WI38 (cell line): ENCODE measurements around the gene MYH4.

Source experiments
- H3K4me3 ChIP-seq: 2 replicates; pipeline ENCODE4 v1.5.1; 2011; ENCODE audit warnings: low read depth, mild to moderate bottlenecking, control low read depth, low read length
- TF ChIP-seq, protein P1 (sequence below): IDR thresholded peaks from 2 replicates; pipeline ENCODE4 v1.5.1; 2012; ENCODE audit warnings: low read depth, mild to moderate bottlenecking, control low read depth, low read length

Gene MYH4

DNA sequence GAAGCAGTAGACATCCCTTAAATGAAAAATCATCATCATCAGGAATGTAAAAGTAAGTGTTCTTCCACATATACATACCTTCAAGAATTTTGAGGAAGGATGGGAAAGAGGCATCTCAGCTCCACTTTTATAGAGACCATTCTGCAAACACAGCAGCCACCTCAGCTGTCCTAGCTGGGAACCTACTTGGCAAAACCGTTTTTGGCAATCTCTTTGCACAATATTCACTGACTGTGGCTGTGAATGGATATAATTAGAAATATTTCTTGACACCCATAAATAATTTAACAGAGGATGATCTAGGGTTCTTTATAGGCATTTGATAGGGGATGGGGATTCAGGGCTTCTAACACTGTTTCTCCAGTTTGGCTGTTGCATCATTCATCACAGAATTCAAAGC is at the start of gene MYH4:
Gene MYH4 (minus strand): TSS at position 101 of the 400 bp plus-strand sequence. CDS start 2,814 bp downstream, outside the sequence.
- TF ChIP-seq, protein P1, sequence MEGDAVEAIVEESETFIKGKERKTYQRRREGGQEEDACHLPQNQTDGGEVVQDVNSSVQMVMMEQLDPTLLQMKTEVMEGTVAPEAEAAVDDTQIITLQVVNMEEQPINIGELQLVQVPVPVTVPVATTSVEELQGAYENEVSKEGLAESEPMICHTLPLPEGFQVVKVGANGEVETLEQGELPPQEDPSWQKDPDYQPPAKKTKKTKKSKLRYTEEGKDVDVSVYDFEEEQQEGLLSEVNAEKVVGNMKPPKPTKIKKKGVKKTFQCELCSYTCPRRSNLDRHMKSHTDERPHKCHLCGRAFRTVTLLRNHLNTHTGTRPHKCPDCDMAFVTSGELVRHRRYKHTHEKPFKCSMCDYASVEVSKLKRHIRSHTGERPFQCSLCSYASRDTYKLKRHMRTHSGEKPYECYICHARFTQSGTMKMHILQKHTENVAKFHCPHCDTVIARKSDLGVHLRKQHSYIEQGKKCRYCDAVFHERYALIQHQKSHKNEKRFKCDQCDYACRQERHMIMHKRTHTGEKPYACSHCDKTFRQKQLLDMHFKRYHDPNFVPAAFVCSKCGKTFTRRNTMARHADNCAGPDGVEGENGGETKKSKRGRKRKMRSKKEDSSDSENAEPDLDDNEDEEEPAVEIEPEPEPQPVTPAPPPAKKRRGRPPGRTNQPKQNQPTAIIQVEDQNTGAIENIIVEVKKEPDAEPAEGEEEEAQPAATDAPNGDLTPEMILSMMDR, result no peak
- H3K4me3 ChIP-seq, result no peak within 1 kb of the TSS

DNA sequence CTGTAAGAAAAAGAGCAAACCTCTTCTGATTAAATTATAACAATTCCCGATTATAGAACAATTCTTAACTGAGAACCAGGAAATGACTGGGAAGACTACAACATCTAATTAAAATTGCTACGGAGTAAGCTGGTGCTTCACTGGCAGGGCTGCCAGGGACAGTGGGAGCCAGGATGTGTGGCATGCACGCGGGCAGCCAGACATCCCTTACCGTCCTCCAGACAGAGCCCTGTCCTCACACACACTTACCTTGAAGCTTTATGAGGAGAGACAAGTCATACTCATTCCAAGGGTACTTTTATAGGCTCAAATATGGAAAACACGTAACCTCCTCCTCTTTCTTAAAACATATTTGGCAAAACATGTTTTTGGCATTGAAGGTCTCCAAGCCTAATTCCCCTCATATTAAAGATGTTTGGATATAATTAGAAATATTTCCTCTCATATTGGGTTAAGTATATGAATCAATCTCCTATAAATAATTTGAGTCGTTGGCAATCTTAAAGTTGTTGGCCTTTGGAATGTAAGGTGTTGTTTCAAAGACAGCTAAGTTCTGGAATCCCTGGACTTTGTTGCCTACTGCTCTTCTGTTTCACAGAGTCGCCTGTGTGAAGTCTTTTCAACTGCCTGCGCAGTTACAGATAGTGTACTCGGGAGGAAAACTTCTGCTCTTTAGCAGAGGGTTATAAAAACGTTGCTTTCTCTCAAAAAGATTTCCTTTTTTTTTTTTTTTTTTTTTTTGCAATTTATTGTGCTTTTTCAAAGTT is 49.1 kb upstream of the MYH4 start, which contains the start of gene MYH1:
Gene MYH1 (minus strand): TSS at position 272 of the 767 bp plus-strand sequence. CDS start 1,900 bp downstream, outside the sequence.
- TF ChIP-seq, protein P1, result no peak

DNA sequence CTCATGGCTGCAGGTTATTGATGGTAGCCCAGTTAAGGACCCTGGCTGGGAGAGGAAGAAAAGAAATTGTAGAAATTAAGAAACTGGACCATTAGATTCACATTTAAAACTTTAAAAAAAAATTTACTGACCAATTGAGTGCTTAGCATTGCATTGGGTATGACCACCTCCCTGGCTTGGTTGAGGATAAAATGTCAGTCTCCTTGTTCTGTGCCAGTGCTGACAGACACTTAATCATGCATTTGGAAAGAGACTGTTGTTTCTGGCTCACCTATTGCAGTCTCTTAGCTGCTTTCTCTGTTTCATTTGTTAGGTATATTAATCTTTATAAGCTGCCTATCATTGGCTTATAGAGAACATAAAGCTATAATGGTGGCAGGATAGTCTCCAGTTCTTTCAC is 47.3 kb upstream of the MYH4 start:
- TF ChIP-seq, protein P1, result no peak
- no peak overlapping the region for H3K4me3 ChIP-seq

More for the DNA sequence above, 49.1 kb upstream of the MYH4 start, which contains the start of gene MYH1:
- H3K4me3 ChIP-seq, result no peak within 1 kb of the TSS

DNA sequence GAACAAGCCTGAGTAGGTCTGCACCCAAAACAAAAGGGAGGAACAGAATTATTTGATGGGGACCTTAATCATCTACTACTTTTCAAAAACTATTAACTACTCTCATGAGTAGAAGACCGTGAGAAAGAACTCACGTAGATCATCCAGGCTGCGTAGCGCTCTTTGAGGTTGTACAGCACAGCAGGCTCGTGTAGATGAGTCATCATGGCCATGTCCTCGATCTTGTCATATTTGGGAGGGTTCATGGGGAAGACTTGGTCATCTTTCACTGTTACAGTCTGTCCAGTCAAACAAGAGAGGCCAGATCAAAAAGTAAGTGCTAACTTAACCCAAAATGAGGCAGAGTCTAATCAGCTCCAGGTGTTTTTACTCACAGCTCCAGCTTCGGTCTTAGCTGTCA is 46.7 kb upstream of the MYH4 start:
- H3K4me3 ChIP-seq, result no peak overlapping the region
- TF ChIP-seq, protein P1, result no peak

DNA sequence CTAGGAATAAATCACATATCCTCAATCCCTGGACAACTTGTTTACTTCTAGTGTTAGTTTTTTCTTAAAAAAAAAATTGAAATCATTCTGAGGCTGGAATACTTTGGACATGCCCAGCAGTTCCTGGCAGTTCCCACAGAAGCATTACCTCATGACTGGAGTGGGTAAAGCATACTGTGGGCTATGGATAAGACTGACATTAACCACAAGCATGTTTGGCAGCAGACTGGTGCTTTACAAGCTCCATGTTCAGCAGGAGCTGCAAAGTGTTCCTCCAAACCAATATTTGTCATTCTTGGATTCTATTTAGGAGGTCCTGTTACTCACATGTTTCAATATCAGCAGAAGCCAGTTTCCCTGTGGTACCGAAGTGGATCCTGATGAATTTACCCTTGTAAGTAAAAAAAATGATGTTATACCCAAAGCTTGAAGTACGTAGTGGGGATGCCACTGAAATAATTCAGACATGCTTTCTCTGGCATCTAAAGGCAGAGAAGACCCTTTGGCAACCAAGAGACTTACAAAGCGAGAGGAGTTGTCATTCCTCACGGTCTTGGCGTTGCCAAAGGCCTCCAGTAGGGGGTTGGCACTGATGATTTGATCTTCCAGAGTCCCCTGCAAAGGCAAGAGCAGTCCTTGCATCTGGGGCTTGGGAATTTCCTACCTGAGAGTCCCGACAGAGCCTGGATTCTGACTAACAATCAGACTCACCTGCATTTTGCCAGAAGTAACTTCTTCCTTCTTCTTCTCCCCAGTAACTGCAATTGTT is 44.1 kb upstream of the MYH4 start:
- TF ChIP-seq, protein P1, result no peak
- H3K4me3 ChIP-seq, result no peak overlapping the region

DNA sequence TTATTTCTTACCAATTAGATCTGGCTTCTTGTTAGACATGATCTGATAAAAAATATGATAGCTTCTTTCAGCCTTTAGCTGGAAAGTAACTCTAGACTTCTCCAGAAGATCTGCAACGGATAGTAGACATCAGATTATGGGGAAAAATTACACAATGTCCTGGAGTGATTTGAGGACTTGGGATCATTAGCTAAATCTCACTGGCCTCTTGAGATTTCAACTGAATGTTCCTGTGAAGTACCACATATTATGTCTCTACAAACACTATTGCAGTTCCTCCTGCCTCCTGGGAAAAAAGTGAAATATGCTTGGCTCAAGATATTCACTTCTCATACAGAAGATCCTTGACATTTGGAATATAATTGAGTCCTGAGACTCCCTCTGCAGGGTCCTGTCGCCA is 43.5 kb upstream of the MYH4 start:
- TF ChIP-seq, protein P1, result no peak
- H3K4me3 ChIP-seq, result no peak overlapping the region

DNA sequence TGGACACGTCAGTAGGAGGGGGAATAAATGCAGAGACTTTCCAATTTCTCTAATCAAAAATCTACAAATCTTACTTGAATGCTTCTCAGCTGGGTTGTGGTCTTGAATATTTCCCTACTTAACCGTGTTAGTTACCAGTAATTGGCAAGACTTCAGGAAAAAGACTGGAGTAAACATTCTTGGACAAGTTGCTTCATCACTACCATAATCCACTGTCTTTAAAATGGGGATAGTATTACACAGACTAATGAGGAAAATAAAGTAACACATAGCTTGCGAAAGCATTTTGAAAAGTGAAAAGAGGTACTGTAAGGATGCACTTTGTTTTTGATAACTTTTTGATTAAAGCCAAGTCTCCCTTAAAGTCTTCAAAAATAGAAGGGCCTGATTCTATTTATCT is 30.6 kb upstream of the MYH4 start:
- no peak overlapping the region for H3K4me3 ChIP-seq
- TF ChIP-seq, protein P1, result no peak
